SJSA1 (cell line): ENCODE measurements around the gene DRAP1. TPM values are rescaled to one million over a fixed set of nuclear protein-coding genes. Genes with fewer than 3 reads are reported as not detected.

Experiments
- DNase-seq, 2 experiments: peaks; one replicate each; pipeline ENCODE4 v3.0.0-alpha.2; 2015 to 2020; ENCODE audit warnings: low spot score in 2 of 2, low read depth in 1 of 2
- H3K27ac ChIP-seq: fragments of 250-450 bp; sonication (Bioruptor Pico); 2 replicates; pipeline ENCODE4 v1.5.1; 2020; ENCODE audit warnings: mild to moderate bottlenecking, moderate library complexity
- H3K27me3 ChIP-seq: fragments of 250-450 bp; sonication (Bioruptor Pico); replicated peaks from 2 replicates; pipeline ENCODE4 v1.5.1; 2020; ENCODE audit warnings: mild to moderate bottlenecking, moderate library complexity
- H3K36me3 ChIP-seq: fragments of 250-450 bp; sonication (Bioruptor Pico); 2 replicates; pipeline ENCODE4 v1.5.1; 2020; ENCODE audit warnings: mild to moderate bottlenecking
- H3K4me1 ChIP-seq: fragments of 250-450 bp; sonication (Bioruptor Pico); replicated peaks from 2 replicates; pipeline ENCODE4 v1.6.1; 2021; ENCODE audit warnings: mild to moderate bottlenecking
- H3K4me3 ChIP-seq: fragments of 250-450 bp; sonication (Bioruptor Pico); 2 replicates; pipeline ENCODE4 v1.5.1; 2020; ENCODE audit warnings: mild to moderate bottlenecking
- H3K9me3 ChIP-seq: fragments of 250-450 bp; sonication (Bioruptor Pico); replicated peaks from 2 replicates; pipeline ENCODE4 v1.5.1; 2020; ENCODE audit warnings: mild to moderate bottlenecking
- total RNA-seq: library from RNA; depleted of rRNA; stranded (reverse); fragments of >200 nt; shearing (Covaris generic); gene quantifications from 2 replicates; pipeline ENCODE4 v1.2.3, GENCODE V29; 2014

The DRAP1 gene
- total RNA-seq, 1 experiment from 2014 or later: 463 TPM

- H3K4me1 ChIP-seq: peaks cover 58% of the 10 kb centered on the region
- peaks cover 21% of the 10 kb centered on the region for H3K36me3 ChIP-seq
Observed at GRCh38 chr11:65903068-65903481, 16.2 kb upstream of the DRAP1 start.

GRCh38 chr11:65903715-65904114 is 15.5 kb upstream of the DRAP1 start:
- H3K27ac ChIP-seq: peak overlapping the region; percentile 90
- DNase-seq: no peak
- no peaks in the 10 kb centered on the region for H3K9me3 ChIP-seq
- peaks cover 53% of the 10 kb centered on the region for H3K4me1 ChIP-seq
- no peak overlapping the region; the same call in 1 of the 2 replicates for H3K4me3 ChIP-seq
- no peaks in the 10 kb centered on the region for H3K27me3 ChIP-seq
- peaks cover 15% of the 10 kb centered on the region for H3K36me3 ChIP-seq

More at GRCh38 chr11:65903068-65903481, 16.2 kb upstream of the DRAP1 start:
- DNase-seq: peak; percentile 99 to 100
- no peaks in the 10 kb centered on the region for H3K9me3 ChIP-seq
- H3K4me3 ChIP-seq: peak overlapping the region; percentile 3; the same call in 1 of the 2 replicates
- H3K27ac ChIP-seq: peak overlapping the region; percentile 90
- H3K27me3 ChIP-seq: no peaks in the 10 kb centered on the region

- no peak for DNase-seq
- Histone ChIP-seq H3K4me1 (peaks cover 69% of the 10 kb centered on the region), H3K4me3 (no peak overlapping the region), H3K27me3 (no peaks in the 10 kb centered on the region), H3K27ac (no peak overlapping the region), H3K9me3 (no peaks in the 10 kb centered on the region), H3K36me3 (no peaks in the 10 kb centered on the region)
Observed at GRCh38 chr11:65906602-65907001, 12.6 kb upstream of the DRAP1 start.

- Histone ChIP-seq H3K9me3 (no peaks in the 10 kb centered on the region), H3K27me3 (no peaks in the 10 kb centered on the region), H3K27ac (no peak overlapping the region), H3K36me3 (no peaks in the 10 kb centered on the region), H3K4me1 (peaks cover 69% of the 10 kb centered on the region), H3K4me3 (no peak overlapping the region)
- DNase-seq: no peak
Observed at GRCh38 chr11:65907878-65908277, 11.3 kb upstream of the DRAP1 start.

- peak; percentile 98 to 99 for DNase-seq
- Histone ChIP-seq H3K4me1 (peaks cover 83% of the 10 kb centered on the region), H3K4me3 (no peak overlapping the region), H3K27me3 (no peaks in the 10 kb centered on the region), H3K9me3 (no peaks in the 10 kb centered on the region), H3K36me3 (peaks cover 14% of the 10 kb centered on the region), H3K27ac (peak overlapping the region; percentile 93)
Observed at GRCh38 chr11:65911682-65912568, 7.3 kb upstream of the DRAP1 start.

GRCh38 chr11:65912845-65913244 is 6.4 kb upstream of the DRAP1 start:
- Histone ChIP-seq H3K4me3 (no peak overlapping the region), H3K27ac (peak overlapping the region; percentile 93), H3K36me3 (peaks cover 23% of the 10 kb centered on the region), H3K9me3 (no peaks in the 10 kb centered on the region), H3K27me3 (no peaks in the 10 kb centered on the region), H3K4me1 (peaks cover 91% of the 10 kb centered on the region)
- peak; percentile 90 to 94 for DNase-seq

- peak overlapping the region; percentile 93 for H3K27ac ChIP-seq
- peaks cover 42% of the 10 kb centered on the region for H3K36me3 ChIP-seq
- H3K9me3 ChIP-seq: peaks cover 5% of the 10 kb centered on the region; the same call in 1 of the 2 replicates
- DNase-seq: no peak
- H3K27me3 ChIP-seq: no peaks in the 10 kb centered on the region
- peaks cover 89% of the 10 kb centered on the region for H3K4me1 ChIP-seq
- H3K4me3 ChIP-seq: no peak overlapping the region
Observed at GRCh38 chr11:65915101-65915820, 4.0 kb upstream of the DRAP1 start.

- Histone ChIP-seq H3K27ac (peak overlapping the region; percentile 93), H3K27me3 (no peaks in the 10 kb centered on the region), H3K4me3 (peak overlapping the region; percentile 22), H3K9me3 (peaks cover 5% of the 10 kb centered on the region; the same call in 1 of the 2 replicates), H3K4me1 (peaks cover 89% of the 10 kb centered on the region), H3K36me3 (peaks cover 48% of the 10 kb centered on the region)
- peak; percentile 100 for DNase-seq
Observed at GRCh38 chr11:65915821-65916251, 3.4 kb upstream of the DRAP1 start.

GRCh38 chr11:65916391-65916790 is 2.8 kb upstream of the DRAP1 start:
- H3K27me3 ChIP-seq: no peaks in the 10 kb centered on the region
- H3K9me3 ChIP-seq: peaks cover 5% of the 10 kb centered on the region; the same call in 1 of the 2 replicates
- peak overlapping the region; percentile 93 for H3K27ac ChIP-seq
- peaks cover 54% of the 10 kb centered on the region for H3K36me3 ChIP-seq
- DNase-seq: no peak
- H3K4me3 ChIP-seq: peak overlapping the region; percentile 22
- peaks cover 85% of the 10 kb centered on the region for H3K4me1 ChIP-seq

- peak overlapping the region; percentile 93 for H3K27ac ChIP-seq
- no peak for DNase-seq
- no peaks in the 10 kb centered on the region for H3K27me3 ChIP-seq
- peaks cover 5% of the 10 kb centered on the region; the same call in 1 of the 2 replicates for H3K9me3 ChIP-seq
- peak overlapping the region; percentile 94; the same call in 1 of the 2 replicates for H3K4me3 ChIP-seq
- H3K36me3 ChIP-seq: peaks cover 60% of the 10 kb centered on the region
- peaks cover 78% of the 10 kb centered on the region for H3K4me1 ChIP-seq
Observed at GRCh38 chr11:65917077-65917433, 2.2 kb upstream of the DRAP1 start.

- no peaks in the 10 kb centered on the region for H3K27me3 ChIP-seq
- H3K36me3 ChIP-seq: peaks cover 66% of the 10 kb centered on the region
- H3K4me3 ChIP-seq: peak overlapping the region; percentile 94
- H3K4me1 ChIP-seq: peaks cover 72% of the 10 kb centered on the region
- peaks cover 5% of the 10 kb centered on the region; the same call in 1 of the 2 replicates for H3K9me3 ChIP-seq
- H3K27ac ChIP-seq: peak overlapping the region; percentile 93
- DNase-seq: no peak
Observed at GRCh38 chr11:65917434-65918210, 1.6 kb upstream of the DRAP1 start.

- H3K36me3 ChIP-seq: peaks cover 74% of the 10 kb centered on the region
- peaks cover 64% of the 10 kb centered on the region for H3K4me1 ChIP-seq
- DNase-seq: peak in 1 of 2 experiments; percentile 64
Observed at GRCh38 chr11:65918211-65919140, 750 bp upstream of the DRAP1 start, which contains the start of gene C11orf68. Gene C11orf68, minus strand, starts transcription at chr11:65919062. Its CDS starts 31 bp downstream, at chr11:65919031.

More at GRCh38 chr11:65918211-65919140, 750 bp upstream of the DRAP1 start, which contains the start of gene C11orf68:
- no peaks in the 10 kb centered on the region for H3K27me3 ChIP-seq
- H3K4me3 ChIP-seq: peak within 1 kb of the TSS; percentile 94
- peaks cover 5% of the 10 kb centered on the region; the same call in 1 of the 2 replicates for H3K9me3 ChIP-seq
- peak within 1 kb of the TSS; percentile 93 for H3K27ac ChIP-seq
